Pons (tissue), 1 donor: Measurements from ENCODE around the gene PRCD.

Experiments
- DNase-seq: peaks from one replicate; pipeline ENCODE4 v3.0.0-alpha.2; 2016; ENCODE audit warnings: low spot score

The PRCD gene

DNA sequence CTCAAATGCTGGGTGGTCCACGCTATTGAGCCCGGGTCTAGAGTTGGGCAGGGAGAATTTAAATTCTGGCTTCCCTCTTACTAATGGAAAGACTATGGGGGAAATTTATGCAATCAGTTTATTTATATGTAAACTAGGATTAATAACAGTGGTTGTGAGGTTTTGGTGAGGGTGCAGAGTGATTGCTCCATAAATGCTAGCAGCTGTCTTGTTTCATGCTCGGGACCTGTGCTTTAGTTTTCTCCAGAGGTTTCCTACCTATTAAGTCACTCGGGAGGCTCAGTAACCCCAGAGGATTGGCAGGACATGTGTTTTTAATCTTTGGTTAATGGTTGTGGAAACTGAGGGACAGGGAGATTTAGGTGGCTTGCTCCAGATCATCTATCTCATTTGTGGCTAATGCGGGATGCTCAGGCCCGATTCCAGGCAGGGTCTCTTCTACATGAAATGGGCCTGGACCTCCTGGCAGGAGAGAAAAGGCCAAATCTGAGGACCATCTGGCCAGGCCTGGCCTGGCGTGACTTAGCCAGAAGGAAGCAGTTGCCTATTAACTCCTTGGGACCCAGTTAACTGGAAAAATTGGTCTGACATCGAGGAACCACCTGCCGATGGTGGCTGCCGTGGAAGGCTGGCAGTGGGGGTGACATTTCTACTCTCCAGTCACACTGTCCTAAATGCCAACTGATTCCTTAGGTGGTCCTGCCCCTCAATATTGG is 2.1 kb downstream of the PRCD start:
- DNase-seq = no peak

GRCh38 chr17:76542566-76542971 is 2.7 kb downstream of the PRCD start:
- DNase-seq = no peak

- no peak for DNase-seq
Measured at GRCh38 chr17:76542984-76543383, 3.1 kb downstream of the PRCD start.

DNA sequence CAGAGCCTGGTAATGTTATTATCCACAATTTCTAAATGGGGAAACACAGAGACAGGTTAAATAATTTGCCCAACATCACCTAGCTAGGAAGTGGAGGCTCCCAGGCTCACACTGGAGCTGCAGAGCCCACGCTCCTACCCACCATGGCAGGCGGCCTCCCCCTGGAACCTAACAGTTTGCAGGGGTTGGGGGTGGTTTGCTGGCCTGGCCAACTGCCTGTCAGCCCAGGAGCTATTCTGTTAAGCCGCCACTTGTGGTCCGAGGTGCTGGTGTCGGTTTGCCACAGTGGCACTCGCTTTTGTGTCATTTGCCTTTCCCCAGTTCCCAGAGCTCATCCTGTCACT is 3.6 kb downstream of the PRCD start:
- no peak for DNase-seq

GRCh38 chr17:76543826-76544545 is 4.1 kb downstream of the PRCD start:
- peak; percentile 74 for DNase-seq

DNA sequence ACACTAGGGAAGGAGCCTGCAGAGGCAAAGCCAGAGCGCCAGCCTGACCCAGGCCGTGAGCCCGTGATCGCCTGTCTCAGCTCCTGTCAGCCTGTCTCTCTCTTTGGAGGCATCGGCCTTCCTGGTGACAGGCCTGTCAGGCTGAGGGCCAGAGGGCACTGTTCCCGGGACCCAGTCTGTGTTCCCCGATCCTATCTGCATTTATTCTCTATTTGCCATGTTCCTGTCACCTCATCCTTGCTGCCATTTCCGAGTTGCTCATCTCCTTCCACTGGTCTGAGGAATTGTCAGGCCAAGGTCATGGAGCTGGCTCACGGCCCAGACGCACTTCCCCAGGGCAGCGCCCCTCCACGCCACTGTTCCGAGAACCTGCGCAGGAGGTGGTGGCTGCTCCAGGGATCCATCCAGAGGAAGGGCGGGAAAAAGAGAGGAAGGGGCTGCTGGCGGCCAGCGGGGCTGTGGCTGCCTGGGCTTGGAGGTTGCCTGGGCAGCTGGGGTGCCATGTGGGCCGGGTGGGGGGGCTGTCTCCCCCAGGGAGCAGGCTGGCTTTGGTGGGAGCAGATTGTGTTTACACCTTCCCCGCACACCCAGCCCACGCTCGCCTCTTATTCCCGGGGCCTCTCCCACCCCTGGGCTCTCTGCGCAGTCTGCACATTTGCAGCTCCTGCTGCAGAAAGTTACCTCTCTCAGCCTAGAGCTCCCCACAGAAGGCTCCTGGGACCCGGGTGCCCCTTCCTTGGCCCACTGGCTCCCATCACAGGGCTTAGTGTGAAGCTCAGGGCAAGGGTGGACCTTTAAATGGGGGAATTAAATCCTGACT is 4.9 kb downstream of the PRCD start:
- DNase-seq = peak; percentile 66

DNA sequence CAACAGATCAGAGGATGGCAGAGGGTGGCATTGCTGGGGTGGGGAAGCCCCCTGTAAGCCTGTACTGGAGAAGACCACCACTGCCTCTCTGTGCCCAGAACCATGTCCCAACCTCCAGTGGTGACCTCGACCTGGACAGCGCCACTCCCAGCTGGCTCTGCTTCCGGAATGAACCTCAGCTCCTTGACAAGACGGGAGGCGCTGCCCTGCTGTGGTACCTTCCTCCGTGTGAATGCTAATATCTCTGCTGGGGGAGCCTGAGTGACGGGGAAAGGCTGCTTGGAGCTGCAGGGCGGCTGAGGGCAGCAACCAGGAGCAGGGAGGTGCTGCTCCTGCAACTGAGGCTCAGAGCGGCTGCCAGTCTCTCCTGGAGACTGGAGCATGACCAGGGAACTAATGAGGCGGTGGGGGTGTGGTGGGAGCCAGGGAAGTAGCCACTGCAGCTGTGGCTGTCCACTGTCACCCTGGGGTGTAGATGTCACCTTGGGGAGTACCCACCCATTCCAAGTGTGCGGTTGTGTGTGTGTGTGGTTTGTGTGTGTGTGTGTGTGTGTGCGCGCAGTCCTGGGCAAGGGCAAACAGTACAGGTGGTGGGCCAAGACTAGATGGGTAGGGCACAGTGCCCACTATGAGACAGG is 6.2 kb downstream of the PRCD start:
- no peak for DNase-seq

DNA sequence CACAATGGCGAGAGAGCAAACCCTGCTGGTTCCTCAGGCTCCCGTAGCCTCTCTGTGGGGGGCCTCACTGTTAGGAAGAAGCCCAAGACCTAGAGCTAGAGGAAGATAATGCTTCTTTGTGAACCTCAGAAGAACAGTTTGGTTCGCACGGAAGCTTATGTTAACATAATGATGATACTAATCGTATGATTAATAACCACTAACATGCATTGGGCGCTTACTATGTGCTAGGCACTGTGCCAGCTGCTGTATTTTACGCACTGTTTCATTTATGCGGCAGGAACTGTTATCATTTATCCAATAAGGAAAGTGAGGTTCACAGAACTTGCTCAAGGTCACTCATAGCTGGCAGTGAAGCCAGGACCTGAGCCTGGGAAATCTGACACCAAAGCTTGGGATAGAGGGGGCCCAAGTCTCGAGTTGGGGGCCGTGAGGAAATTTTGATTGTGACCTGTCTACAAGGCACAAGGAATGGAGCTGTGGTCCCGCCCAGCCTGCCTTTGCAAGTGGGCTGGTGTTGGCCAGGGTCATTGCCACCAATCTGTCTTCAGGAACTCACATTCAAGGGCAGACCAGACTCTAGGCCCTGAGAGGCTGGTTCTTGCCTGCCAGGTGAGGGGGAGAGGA is 6.8 kb downstream of the PRCD start:
- no peak for DNase-seq

GRCh38 chr17:76547183-76547641 is 7.4 kb downstream of the PRCD start:
- peak; percentile 84 for DNase-seq

DNA sequence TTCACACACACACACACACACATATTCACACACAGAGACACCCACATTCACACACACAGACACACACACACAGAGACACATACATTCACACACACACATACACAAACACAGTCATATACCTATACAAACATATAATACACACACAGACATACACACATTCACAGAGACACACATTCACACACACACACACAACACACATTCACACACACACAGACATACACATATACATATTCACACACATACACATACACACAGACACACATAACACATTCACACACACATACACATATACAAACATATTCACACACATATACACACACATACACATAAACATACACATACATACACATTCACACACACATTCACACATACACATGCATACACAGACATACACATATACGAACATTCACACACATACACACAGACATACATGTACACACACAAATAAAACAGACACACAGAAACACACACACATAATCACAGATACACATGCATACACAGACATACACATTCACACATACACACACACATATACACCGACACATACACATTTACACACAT is 7.9 kb downstream of the PRCD start:
- DNase-seq = no peak

DNA sequence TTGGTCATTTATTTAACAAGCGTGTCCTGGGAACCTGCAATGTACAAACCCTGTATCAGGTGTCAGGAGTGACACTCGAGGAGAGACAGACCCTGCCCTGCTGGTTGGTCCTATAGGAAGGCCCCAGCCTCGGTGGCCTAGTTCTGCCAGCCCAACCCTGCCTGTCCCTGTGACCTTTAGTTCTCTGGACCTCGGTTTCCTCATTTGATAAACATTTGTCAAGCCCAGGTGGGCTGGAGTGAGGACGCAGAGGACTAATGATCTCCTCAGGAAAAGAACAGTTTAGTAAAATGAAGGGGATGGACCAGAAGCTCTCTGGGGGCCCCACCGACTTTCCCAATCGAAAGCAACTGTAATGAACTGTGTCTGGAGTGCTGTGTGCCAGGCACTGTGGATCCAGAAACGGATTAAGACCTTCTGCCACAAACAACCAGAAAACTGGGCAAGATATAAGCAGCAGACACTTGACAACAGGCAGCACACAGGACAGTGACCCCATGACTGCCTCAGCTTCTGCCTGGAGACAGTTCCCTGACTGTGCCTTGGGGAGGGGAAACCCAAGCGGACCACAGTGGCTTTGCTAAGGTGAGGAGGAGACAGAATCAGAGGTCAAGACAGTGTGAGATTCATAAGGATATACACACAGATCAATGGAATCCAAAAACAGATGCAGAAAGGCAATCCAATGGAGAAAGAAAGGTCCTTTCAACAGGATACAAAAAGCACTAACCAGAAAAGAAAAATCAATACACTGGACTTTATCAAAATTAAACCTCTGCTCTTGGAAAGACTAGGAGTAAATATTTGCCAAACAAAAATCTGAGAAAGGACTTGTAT is 8.8 kb downstream of the PRCD start:
- no peak for DNase-seq

GRCh38 chr17:76549215-76549518 is 9.3 kb downstream of the PRCD start:
- DNase-seq = no peak

DNA sequence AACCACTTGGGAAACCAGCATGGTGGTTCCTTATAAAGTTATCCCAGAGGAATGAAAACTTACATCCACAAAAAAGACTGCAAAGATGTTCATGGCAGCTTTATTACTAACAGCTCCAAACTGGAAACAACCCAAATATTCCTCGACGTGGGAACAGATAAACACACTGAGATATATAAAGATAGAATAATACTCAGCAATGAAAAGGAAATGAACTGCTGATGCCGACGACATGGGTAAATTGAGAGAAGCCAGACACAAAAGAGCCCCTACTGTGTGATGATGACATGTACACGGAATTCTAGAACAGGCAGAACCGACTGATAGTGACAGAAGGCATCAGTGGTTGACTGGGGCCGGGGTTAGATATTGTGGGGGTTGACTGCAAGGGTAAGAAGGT is 9.7 kb downstream of the PRCD start:
- DNase-seq = no peak

- DNase-seq = peak; percentile 51
Measured at GRCh38 chr17:76550712-76551615, 11.1 kb downstream of the PRCD start.

DNA sequence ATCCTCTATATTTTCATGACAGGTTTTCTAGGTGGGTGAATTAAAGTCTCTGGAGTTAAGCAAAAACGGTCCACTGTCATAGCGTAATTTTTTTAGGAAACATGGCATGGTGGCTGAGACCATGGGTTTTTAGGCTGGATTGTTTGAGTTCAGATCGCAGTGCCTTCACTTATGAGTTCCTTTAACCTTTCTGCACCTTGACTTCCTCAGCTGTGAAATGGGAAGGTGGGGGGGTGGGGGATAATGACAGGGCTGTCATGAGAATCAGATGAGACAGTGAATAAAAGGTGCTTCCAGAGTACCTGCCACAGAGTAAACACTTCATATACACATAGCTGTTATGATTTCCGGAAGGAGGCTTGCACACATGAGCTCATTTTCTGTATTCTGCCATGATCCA is 11.8 kb downstream of the PRCD start:
- no peak for DNase-seq

- DNase-seq = no peak
Measured at GRCh38 chr17:76553178-76553908, 13.5 kb downstream of the PRCD start.

DNA sequence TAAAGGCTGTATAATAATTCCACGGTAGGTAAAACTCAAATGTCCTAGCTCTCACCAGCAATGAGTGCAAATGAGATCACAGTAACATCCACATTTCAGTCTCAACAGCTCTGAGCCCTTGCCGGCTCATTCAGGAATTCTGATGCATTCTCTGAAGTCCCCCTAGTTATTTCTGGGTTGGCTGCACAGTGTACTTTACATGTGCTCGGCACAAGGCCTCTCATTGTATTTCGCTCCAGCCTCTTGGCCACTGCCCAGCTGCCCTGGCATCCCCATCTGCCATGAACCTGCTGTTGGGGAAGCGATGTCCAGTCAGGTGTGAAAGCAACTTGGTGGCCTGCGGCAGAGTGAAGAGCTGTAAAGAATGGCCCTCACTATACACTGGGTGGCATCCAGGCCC is 14.3 kb downstream of the PRCD start:
- DNase-seq = peak; percentile 89

DNA sequence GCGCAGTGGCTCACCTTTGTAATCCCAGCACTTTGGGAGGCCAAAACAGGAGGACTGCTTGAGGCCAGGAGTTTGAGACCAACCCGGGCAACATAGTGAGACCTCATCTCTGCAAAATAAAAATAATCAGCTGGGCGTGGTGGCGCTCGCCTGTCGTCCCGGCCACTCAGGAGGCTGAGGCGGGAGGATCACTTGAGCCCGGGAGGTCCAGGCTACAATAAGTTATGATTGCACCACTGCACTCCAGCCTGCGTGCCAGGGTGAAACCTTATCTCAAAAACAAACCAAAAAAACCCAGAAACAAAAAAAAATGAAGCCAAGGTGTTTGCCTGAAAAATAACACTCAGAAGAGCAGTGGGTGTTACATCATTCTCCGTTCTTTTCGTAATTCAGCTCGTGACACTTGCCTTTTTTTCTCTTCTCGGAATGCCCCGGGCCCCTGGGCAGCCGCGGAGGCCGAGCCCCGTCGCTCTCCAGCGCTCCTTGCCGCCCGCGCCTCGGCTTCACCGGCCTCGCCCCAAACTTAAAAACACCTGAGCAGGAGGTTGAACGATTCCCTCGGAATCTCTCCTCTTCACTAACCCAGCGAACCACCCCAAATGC is 17.0 kb downstream of the PRCD start:
- no peak for DNase-seq
